HG03025 (cell line): ENCODE results near the gene ATP8B4.

ENCODE experiments used
- ATAC-seq: cut with Tn5 transposase; IDR thresholded peaks from one replicate; pipeline ENCODE4 v1.9.1; 2021; ENCODE audit warnings: mild to moderate bottlenecking, moderate library complexity; ENCODE audit not compliant: unreplicated experiment, low FRiP score

Gene ATP8B4

DNA sequence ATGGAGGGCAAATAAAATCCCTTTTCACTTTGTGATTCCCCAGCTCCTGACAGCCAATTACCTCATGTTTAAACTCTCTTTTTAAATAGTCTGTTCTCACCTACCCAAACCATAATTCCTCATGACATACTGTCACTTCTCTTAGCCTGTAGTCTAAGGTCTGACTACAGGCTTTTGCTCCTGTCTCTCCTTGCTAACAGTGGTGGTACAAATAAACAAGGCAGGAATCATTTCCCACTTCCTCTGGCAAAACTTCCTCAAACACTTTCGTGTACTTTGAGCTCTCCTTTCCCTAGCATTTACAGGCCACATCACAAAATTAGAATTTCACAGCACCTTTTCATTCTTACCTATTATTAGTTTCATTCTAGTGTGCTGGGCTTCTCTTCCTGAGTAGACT is 51.8 kb downstream of the ATP8B4 start:
- no peak for ATAC-seq

DNA sequence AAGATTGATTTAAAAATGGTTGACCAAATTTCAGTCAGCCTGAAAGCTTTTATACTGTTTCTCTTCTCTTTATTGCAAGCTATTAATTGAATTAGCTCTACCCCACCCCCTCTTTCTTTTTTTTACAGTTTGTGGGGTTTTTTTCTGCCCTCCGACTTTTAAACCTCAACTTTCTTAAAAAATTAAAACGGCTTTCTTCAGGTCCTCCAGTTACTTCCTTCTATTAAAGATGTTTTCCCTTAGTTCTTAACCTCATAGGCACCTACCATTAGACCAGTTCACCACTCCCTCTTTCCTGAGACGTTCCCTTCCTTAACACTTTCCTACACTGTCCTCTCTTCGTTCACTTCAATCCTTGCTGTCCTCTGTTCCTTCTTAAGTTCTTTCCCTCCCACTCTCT is 52.4 kb downstream of the ATP8B4 start:
- ATAC-seq, result no peak

DNA sequence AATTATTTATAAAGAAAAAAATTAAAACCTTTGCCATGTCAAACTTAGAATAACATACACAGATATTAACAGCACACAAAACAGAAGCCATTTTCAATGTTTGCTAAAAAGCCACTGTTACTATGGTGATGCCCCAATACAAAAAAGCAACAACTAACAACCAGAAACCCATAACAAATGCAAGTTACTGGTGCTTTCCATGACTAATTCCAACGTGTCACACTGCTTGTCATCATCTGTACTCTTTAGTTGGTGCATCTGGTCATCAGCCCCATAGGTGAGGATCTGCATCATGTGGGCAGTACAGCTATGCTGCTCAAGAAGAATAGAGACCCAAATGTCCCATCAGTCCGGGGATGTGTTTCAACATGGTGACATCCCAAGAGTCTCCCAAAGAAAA is 52.8 kb downstream of the ATP8B4 start:
- ATAC-seq, result no peak

DNA sequence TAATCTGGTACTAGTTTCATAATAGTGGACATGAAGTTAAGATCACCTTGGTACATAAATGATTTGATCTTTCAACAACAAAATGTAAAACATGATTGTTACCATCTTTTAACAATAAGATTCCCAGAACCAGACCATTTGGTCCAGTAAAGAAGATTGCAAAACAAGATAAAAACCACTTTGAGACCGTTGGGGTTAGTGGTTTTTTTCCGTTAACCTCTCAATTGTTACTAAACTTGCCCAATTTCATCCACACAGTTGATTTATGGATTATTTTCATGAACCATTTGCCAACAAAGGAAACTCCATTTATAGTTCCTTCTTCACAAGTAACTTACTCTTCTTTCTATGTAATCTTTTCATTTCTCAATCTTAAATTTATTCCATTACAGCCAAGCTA is 53.8 kb downstream of the ATP8B4 start:
- ATAC-seq, result no peak

DNA sequence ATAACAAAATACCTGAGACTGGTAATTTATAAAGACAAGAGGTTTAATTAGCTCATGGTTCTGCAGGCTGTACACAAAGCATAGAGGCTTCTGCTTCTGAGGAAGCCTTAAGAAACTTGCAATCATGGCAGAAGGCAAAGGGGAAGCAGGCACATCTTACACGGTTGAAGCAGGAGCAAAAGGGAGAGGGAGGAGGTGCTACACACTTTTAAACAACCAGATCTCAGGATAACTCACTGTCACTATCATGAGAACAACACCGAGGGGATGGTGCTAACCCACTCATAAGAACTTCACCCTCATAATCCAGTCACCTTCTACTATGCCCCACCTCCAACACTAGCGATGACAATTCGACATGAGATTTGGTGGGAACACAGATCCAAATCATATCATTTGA is 54.4 kb downstream of the ATP8B4 start:
- no peak for ATAC-seq

DNA sequence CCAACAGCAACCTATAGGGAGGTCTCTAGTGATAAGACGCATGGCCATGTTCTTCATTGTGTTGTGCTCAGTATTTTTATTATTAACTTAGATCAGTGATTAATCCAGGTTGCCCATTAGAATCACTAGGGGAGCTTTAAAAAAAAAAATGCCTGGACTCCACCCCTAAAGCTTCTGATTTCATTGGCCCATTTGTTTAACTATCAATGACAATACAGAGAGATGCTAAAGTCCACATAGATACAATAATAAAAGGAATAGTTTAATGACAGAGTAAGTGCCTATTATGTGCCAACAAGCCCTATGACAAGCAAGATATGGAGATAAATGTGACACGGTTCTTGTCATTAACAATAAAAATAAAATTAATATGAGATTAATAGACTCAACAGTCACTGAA is 55.8 kb downstream of the ATP8B4 start:
- no peak for ATAC-seq

DNA sequence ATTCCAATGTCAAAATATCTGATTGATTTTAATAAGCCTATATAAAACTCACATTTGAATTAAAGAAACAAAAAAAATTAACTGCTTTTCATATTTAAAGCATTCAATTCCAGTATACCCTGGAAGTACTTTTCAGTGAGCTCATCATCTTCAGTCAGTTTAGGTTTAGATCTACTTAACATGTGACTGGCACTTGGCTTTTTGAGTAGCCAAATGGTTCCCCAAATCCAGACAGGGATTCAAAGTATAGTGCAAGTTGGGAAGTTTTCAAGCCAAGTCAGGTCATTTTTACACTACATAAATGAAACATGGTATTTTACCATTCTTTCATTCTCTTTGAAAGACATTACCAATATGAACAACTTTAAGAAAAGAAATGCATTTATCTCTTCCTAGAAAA is 57.5 kb downstream of the ATP8B4 start:
- no peak for ATAC-seq

DNA sequence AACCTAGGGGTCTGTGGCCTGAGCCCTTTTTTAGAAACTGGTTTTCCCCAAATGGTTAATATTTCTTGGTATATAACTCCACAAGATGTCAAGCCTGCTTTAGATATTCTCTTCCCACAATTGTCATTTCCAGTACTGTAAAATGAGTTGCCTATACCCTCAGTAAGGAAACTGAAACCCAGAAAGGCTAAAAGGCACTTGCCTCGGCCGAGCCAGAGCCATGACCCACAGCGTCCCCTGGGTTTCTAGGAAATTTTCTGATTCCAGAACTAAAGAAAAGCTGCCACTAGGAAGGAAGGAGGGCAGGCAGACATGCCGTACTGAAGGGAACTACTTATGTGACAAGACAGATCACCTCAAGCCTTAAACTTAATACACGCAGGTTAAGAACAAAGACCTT is 59.1 kb downstream of the ATP8B4 start:
- no peak for ATAC-seq

DNA sequence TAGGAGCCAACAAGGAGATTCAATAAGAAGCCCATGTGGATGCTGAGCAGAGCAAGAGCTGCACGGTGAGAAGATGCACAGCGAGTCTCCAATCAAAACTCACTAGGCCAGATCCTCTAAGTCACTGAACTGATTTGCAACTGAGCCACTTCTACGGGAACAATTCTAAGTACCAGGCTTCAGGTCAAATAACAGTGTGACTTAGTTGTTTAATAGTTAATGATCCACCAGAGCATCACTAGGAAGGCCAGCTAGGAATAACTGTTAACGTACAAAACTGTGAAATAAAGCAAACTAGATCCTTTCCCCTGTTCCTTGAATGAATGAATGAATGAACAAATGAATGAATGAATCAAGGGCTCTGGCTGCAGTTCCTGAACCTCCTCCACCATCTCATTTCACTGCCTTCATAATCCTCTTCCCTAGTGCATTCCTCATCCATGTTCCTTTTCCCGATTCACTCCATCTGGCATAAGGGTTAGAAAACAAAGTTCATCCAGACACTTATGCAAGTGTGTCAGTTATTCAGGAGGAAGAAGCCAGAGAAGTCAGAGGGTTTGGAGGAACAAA is 59.7 kb downstream of the ATP8B4 start:
- ATAC-seq, result no peak

DNA sequence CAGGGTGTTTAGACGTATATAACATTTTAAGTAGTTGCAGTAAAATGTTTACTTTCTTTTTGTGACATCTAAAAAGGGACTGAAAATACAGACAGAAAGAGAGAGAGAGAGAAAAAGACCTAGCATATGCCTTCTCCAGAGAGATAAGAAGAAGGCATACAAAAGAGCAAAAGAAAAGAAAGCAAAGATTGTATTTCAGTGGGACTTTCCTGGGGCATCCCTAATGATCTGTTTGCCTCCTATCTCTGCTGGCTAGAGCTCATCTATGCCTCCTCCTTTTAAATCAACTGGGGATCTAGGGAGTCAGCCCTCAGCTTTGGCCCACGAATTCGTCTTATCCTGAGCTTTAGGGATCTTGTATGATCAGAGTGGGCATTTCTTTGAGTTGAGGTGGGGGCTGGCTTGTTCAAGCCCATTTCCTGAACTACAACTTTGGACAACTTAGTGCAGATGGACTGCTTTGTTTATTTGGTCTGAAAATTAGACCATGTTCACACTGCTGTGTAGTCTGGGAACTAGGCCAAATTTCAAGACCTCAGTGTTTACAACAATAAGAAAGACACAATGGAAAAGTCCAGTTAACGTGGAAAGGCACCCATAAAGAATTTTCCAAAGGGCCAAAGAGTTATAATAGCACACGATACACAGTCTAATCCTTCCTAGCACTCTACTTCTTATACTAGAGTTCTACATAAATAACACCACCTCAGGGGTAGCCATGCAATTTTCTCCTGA is 61.0 kb downstream of the ATP8B4 start:
- ATAC-seq, result no peak

DNA sequence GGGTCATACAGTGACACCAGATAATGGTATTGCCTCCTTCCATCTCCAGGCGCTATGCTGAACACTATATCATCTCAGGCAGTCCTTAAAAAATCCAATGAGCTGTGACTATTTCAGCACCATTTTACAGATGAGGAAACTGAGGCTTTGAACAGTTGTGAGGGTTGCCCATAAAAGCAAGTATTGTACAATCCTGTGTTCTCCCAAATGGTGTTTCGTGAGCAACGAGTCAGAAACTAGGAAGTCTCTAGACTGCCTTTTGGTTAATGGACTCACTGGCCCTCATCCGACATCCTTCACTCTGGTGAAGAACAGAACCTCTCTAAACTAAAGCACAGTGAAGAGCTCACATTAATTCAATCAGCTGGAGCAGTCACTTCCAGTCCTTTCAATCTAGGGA is 61.8 kb downstream of the ATP8B4 start:
- no peak for ATAC-seq

DNA sequence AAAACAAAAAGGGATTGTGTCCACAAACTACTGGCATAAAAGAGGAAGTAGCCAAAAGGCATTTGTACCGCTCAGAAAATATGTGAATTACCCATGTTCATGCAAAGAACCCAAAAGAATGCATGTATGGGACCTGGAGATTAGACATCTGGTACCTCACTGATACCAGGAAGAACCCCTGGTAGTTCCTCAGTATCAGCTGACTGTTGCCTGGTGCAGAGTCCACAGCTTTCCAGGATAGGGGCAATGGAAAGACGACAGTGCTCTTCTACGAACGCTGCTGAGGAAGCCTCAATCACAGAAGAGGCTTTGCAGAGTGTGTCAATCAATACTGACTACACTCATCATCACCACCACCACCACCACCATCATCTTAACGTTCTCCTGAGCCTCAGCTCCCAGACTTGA is 63.3 kb downstream of the ATP8B4 start:
- ATAC-seq, result no peak

DNA sequence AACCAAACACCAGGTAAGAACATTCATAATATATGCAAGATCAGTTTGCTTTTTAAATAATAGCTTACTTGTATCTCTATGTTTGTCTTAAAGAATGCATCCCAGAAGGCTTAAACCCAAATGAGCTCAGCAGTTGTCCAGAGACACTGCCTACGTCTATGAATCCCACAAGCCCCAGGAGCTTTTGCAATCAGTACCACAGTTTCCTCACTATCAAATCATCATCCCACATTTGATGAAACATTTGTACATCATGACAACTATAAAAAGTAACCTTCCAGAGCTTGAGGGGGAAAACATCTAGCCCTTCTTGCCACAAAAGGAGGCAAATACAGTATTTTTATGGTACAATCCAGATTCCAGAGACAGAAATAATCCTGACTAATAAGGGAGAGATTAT is 63.7 kb downstream of the ATP8B4 start:
- no peak for ATAC-seq

DNA sequence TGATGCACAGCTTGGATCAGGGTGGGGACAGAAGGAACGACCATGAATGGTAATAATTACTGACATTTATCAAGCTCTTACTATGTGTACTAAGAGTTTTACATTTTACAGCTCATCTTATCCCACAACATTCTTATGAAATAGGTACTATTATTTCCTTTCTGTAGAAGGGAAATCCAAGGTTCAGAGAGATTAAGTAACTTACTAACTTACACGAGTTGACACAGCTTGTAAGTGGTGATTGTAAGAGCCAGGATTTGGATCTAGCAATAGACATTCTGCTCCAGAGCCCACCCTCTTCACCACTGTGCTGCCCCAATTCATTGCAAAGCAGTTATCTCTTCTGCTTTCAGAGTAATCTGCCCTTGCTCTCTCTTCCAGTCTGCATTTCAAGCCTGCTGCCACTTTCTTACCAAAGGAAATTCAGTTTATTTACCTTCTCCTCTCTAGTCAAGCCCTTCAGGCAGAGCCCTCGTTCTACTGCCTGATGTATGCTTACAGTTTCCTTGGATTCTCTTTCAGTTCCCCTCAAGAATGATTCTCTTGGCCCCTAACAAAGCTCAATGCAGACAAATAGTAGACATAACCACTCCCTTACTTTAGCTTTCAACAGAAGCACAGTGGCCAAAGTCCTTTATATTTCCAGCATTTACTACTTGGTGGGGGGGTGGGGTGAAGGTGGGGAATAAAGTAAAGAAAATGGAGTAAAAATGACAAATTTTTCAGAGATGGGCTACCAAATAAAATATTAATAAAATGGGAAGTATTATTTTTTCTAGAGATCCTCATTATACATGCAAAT is 65.8 kb downstream of the ATP8B4 start:
- ATAC-seq, result no peak

DNA sequence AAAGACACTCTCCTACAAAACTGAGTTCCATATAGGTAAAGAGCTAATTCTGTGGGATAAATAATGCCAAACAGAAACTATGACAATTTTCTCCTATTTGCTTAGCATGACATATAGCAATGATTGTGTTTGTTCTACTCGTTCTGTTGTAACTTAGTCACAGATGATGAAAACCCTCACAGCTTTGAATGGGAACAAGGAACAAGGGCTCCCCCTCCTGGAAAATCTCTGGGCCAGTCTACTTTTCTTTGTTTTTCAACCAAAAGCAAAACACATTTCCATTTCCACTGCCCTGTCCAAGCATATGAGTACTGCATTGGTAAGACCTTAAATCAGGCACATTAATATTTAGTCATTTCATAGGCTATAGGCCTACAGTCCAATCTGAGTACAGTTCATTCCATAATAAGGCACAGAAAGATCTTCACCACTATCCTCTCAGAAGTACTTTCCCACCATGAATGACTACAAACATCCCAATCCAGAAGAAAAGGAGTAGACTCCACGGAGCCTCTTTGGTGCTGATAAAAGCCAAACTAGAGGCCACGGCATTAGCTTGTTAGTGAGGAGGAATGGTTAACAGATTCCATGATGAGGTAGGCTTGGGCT is 67.1 kb downstream of the ATP8B4 start:
- ATAC-seq, result no peak

DNA sequence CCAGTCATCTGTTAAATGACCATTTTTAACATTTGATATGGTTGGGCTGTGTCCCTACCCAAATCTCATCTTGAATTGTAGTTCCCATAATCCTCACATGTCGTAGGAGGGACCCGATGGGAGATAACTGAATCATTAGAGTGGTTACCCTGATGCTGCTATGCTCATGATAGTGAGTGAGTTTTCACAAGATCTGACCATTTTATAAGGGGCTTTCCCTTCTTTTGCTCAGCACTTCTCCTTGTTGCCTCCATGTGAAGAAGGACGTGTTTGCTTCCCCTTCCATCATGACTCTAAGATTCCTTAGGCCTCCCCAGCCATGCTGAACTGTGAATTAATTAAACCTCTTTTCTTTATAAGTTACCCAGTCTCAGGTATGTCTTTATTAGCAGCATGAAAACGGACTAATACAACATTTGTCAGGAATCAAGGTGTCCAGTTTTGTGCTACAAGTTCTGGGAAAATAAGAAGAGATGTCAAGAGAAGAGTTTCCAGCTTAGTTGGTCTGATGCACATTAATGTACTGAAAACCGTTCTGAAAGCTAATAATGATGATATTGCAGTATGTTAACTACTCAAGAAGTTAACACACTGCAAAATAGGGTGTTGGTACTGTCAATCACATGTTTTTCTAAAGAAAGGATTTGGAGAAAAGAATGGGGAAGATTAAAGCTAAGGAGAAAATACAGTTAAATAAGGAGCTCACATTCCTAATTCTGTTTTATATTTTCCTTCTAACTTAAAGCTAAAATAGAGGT is 67.9 kb downstream of the ATP8B4 start:
- ATAC-seq, result no peak

DNA sequence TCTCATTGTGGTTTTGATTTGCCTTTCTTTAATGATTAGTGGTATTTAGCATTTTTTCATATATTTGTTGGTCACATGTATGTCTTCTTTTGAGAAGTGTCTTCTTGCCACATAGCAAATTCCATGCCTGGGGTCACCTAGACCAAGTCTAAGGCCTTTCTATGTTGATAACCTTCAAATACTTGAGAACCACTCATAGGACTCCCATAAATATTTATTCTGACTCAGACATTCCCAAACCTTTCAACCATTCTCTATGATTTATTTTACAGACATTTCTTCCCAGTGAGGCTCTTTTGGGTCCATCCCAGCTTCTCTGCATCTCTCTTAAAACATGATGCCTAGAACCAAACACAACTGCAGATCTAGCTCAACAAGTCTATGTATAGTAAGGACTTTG is 69.2 kb downstream of the ATP8B4 start:
- no peak for ATAC-seq

DNA sequence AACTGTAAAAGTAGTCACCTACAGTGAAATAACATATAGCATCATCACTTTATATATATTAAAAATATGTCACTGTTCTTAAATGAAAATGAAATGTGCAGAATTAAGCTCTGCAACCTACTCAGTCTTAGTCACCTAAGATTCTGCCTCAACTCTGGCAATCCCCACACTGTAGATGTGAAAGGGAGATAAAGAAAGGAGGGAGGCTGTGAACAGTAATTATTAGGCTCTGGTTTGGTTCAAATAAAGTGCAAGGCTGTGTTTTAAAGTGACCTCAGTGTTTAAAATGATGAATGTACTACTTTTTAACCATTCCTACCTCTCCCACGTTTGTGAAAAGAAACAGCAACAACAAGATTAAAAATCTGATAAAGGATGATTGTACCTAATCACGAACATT is 72.2 kb downstream of the ATP8B4 start:
- no peak for ATAC-seq

DNA sequence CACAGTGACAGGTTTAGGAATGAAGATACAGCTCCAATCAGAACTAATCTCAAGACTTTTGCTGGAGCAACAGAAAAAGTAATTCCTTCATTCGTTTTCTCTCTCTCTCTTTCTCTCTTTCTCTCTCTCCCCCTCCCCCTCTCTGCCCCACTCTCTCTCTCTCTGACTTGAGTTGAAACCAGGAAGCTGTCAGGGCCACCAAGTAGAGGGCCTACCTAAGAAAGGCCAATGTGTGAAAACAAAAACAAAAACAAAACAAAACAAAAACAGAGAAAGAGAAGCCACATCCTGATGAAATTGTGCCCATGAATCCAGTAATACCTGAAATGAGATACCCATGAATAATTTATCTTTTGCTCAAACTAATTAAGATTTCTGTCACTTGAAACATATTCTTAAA is 72.9 kb downstream of the ATP8B4 start:
- ATAC-seq, result no peak

DNA sequence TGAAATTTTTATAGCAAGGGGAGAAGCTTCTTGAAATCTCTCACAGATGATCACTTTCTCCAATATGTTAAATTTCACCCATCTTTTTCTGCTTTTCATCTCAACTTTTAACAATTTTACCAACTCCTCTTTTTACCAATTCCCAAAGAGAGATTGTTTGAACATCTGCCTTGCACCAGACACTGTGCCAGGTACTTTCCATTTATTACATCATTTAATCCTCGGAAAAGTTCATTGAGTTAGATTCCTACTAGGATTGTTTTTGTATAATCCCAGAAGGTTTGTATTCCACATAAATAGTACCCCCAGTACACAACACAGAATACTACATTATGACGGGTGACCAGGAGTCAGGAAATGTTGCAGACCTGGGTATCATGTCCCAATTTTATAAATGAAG is 74.1 kb downstream of the ATP8B4 start:
- no peak for ATAC-seq

DNA sequence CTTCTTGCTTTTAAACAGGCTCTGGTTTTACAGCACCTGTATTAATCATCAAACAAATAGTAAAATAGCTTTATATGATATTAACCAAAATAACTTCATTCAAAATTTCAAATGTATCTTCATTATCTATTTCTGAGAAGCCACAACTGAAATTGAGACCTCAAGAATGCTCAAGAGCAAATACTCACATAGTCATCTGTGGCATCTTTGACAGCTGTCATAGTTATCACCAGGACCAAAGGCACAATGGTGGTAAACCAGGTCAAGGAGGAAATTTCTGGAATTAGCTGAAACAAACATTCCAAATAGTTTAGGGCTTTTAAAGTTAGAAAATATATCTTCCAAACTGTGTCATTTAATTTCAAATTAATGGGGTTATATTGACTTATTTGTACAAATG is 74.6 kb downstream of the ATP8B4 start:
- no peak for ATAC-seq
